Activated CD4-positive, alpha-beta T cell treated with anti-CD3 and anti-CD28 coated beads, Interleukin-2, amount 50 U/mL, for 1 hour (primary cell): Measurements from ENCODE around the gene RAB21.
"Not testable (repeated sequence)": the region's sequence is repeated elsewhere in the genome, so short reads cannot be mapped to it uniquely, and the experiment has no call there.

Experiments
- DNase-seq: peaks from one replicate; pipeline ENCODE4 v3.0.0-alpha.2; 2020

RAB21 gene

DNA sequence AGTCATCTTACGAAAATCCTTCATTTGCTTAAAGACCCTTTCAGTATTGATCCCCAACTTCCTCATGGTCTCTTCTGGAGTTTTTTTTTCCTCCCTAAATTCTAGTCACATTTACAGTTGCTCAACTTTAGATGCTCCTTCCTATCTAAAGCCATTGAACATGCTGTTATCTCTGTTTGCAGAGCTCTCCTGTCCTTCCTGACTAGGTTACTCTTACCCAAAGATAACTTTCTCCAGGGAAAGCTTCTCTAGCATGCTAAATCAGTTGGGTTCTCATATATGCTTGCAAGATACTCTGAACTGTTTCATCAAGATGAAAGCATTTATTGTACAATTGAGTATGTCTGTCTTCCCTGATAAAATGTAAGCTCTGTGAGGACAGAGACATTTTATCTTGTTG is 1.8 kb upstream of the RAB21 start:
- no peak for DNase-seq

DNA sequence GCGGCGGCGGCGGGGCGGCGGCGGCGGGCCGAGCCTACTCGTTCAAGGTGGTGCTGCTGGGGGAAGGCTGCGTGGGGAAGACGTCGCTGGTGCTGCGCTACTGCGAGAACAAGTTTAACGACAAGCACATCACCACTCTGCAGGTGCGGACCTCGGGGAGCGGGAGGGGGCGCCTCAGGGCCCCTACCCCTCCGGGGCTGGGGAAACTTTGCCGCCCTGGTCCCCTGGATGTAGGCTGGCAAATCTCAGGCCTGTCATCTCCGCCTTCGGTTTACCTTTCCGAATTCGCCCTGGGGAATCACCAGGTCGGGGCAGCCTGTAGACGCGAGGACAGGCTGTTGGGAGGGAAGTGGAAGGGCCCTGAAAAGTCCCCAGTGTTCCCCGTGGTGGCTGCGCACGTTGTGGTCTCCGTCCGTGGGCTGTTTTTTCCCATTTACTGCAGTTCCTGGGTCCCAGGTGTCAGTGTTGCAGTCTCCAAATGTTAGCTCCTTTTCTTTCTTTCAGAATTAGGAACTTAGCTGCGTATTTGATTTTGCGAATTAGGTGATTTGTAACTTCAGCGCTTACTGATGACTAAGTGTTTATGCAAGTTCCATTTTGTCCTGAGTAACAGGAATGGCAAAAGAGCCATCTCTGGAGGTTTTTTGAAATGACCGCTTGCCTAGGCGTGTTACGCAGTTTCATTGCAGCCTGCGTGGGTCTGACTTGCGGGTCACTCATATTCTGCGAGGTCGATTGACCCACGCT is 656 bp downstream of the RAB21 start:
- peak; percentile 52 for DNase-seq

DNA sequence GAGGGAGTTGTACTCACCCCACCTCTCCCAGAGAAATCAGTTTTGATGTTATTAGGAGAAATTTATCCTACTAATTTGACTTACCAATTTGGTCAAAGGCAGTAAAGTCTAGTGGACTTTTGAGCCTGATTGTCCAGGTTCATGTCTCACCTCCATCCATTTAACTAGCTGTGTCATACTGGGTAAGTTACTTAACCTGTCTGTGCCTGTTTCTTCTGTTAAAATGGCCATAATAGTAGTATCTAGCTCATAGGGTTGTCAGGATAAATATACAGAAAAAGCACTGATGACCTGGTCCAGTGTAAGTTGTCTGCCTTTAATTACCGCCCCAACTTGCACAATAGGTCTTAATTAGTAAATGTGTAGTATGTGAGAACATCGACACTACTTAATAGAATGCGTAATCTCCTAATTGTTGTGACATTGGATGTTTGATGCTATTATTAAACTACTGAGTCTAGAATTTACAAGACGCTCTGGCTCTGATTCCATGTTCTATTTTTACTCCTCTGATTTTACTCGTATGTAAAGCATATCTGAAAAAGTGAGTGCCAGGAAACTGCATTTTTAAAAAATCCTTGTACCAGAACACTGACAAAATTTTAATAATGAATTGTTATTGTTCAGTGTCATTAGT is 1.5 kb downstream of the RAB21 start:
- DNase-seq: no peak

- no peak for DNase-seq
These were observed 5.3 kb downstream of the RAB21 start for GRCh38 chr12:71759941-71760340.

DNA sequence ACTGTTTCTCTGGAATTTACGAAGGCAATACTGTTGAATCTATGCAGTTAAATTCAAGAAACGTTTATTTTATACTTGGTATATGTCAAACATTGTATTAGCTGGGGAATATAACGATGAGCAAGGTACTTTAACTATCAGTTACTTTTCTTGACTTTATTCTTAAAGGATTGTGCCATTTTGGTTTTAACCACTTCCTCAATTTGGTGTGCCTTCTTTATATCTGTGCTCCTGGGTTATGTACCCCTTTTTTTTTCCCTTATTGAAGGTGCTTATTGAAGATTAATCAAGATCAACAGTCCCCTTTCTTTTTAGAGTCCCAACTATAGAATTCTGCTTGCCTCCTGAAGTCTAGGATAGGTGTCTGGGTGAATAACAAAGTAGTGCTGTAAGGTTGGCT is 5.8 kb downstream of the RAB21 start:
- no peak for DNase-seq

- DNase-seq: not testable (repeated sequence)
These were observed 6.7 kb downstream of the RAB21 start for GRCh38 chr12:71761354-71761753.

DNA sequence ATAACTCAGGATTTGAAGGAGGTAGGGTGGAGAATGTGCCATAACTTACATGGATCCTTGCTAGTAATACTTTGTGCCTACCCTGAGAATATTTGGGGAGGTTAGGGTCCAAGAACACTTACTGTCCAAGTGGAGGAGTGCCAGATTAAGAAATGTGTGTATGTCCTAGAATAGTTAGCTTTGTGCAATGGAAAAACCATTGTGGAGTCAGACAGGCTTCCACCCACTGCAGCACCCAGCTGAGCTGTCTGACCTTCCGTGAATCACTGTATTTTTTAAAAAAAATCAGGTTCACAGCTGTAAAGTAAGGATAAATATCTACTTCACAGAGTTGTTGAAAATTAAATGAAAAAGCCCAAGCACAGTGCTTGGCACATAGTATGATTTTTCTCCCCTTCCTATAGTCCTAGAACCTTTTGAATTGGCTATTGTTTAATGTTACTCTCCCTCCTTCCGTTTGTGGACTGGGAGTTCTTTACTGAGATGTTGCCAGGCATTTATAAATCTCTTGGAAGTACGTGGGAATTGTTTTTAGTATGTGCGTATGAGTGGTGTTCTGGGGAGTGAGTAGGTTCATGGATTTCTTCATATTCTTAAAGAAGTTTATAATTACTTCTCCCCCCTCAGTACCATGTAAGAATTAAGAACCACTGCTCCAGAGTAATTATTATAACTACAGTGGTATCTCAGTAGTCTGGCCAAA is 9.2 kb downstream of the RAB21 start:
- no peak for DNase-seq

DNA sequence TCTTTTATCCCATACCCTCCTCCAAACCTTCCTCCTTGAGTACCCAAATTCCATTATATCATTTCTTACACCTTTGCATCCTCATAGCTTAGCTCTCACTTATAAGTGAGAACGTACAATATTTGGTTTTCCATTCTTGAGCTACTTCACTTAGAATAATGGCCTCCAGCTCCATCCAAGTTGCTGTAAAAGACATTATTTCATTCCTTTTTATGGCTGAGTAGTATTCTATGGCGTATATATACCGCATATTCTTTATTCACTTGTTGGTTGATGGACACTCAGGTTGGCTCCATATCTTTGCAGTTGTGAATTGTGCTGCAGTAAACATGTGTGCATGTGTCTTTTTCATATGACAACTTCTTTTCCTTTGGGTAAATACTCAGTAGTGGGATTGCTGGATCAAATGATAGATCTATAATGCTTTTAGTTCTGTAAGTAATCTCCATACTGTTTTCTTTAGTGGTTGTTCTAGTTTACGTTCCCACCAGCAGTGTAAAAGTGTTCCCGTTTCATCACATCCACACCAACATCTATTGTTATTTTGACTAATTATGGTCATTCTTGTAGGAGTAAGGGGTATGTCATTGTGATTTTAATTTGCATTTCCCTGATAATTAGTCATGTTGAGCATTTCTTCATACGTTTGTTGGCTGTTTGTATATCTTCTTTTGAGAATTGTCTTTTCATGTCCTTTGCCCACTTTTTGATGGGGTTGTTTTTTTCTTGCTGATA is 10.1 kb downstream of the RAB21 start:
- no peak for DNase-seq

DNA sequence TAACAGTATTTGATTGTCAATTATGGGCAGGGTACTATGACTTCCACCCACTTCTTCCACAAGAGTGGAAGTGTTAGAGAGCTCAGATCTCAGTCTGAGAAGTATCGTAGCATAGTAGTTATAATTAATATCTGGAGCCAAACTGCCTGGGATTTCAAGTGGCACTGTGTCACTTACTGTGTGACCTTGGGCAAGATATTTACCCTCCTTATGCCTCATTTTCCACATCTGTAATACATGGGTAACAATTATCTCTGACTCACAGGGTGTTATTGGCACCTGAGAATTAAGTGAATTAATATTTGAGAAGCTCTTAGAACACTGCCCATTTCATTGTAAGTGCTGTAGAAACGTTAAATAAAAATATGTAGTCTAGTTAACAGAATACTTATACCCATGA is 11.5 kb downstream of the RAB21 start:
- no peak for DNase-seq

DNA sequence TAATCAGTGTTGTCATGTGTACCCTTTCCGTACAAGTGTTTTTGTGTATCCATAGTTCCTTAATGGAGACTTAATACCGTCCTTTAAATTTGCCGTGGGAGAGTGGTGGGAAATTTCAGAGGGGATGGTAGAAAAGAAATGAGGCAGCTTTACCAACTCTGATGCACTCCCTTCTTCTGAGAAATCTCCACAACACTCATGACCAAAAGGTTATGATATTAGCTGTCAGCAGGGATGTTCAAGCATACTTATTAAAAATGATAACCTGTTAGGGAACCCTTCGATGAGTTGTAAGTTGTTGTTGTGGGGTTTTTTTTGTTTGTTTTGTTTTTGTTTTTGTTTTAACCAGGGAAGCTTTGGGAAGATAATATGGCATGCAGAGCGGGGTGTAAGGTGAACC is 12.5 kb downstream of the RAB21 start:
- DNase-seq: no peak

DNA sequence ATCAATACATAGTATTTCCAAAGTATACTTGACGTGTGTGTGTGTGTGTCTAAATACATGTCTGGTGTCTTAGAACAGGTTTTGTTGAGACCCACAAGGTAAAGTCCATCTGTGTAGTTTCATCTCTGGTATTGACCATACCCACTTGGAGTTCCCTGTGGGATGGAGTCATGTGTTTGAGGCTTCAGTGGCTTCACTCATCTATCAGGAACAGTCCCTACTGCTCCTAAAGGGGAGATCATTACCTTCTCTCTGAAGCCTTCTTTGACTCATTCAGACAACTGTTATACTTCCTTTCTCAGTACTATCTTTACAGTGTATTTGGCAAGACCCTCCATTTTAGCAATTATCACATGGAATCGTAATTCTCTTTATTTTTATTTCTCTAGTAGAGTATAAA is 14.2 kb downstream of the RAB21 start:
- DNase-seq: no peak

- no peak for DNase-seq
These were observed 16.4 kb downstream of the RAB21 start for GRCh38 chr12:71771069-71771468.

- DNase-seq: no peak
These were observed 18.1 kb downstream of the RAB21 start for GRCh38 chr12:71772735-71773134.

- DNase-seq: peak; percentile 41
These were observed 25.7 kb downstream of the RAB21 start for GRCh38 chr12:71780237-71780822.

DNA sequence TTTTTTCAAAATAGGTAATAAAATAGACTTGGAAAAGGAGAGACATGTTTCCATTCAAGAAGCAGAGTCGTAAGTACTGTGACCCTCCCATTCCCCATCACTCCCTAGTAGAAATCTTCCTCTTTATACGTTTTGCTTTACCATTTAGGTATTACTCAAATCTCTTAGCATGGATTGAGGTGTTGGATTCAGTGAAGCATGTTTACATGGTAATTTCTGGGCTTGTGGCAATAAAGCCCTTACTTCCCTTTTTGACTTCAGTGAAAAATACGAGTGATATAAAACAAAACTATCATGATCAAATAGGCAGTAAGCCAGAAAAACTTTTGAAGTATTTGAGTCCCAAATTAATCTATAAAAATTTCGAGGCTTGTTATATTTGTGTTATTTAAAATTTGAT is 27.4 kb downstream of the RAB21 start:
- DNase-seq: no peak

DNA sequence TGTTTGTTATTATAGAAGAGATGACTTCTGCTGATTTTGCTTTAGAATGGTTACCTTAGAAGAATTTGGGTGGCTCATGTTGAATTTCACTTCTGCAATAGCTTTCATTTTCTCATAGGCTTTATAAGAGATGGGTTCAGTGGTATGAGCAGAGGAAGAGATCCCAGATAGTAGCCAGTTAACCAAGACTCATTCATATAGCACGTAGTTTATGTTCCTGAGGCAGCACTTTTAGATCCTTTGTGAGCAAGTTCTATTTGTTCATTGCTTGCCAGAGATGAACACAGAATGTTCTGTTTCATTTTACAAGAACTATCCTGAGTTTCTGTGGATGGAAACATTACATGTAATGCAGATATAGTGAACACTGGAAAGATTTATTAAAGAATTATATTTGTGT is 32.2 kb downstream of the RAB21 start:
- DNase-seq: no peak

DNA sequence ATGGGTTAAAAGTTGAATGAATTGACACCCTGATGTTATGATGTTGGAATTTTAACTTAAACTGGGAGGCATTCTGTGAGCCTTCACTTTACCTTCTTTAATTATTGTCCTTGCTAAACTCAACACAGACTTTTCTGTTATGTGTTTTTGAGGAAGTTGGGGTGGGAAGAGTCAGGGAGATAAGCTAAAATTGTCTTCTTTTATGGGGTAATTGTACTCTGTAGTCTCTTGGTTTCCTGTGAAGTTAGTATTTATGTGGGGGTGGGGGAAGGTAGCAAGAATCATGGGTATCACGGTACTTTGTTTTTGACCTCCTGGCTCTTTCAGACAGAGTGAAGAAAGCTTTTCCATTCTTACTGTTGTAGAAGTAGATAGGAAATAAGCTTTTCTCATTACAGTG is 32.9 kb downstream of the RAB21 start:
- no peak for DNase-seq

GRCh38 chr12:71790331-71790730 is 35.7 kb downstream of the RAB21 start:
- DNase-seq: no peak

GRCh38 chr12:71791473-71792150 is 36.9 kb downstream of the RAB21 start:
- DNase-seq: no peak

DNA sequence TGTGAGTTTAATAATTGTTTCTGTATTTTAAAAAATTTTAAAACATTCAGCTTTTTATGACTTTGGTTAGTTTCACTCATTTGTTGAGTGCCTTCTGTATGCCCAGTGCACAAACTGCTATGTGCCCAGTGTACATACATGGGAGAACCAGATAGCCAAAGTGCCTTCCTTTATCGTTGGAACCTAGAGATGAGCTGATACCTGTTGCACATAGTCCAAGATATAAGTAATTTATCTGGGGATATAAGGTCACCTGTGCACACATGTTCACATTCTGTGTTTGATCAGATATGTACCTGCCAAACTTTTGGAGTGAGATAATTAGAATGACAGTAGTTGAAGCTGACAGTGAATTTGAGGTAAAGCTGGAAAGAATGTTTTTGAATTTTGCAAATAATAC is 37.9 kb downstream of the RAB21 start:
- DNase-seq: no peak

- DNase-seq: no peak
These were observed 41.2 kb downstream of the RAB21 start for GRCh38 chr12:71795901-71796300.

DNA sequence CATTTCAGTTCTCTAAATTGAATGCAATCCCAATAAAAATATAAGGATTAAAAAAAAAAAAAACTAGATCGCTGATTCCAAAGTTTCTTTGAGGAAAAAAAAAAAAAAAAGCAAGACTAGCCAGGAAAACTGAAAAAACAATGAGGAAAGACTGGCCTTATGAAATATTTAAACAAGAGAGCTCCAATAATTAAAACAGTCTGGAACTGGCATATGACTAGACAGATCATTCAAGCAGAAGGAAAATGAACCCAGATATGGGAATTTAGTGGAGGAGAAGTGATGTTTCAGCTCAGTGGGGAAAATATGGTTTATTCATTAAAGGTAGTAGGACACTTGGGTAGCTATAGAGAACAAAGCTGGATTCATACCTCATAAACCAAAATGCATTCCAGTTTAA is 42.9 kb downstream of the RAB21 start:
- DNase-seq: no peak

DNA sequence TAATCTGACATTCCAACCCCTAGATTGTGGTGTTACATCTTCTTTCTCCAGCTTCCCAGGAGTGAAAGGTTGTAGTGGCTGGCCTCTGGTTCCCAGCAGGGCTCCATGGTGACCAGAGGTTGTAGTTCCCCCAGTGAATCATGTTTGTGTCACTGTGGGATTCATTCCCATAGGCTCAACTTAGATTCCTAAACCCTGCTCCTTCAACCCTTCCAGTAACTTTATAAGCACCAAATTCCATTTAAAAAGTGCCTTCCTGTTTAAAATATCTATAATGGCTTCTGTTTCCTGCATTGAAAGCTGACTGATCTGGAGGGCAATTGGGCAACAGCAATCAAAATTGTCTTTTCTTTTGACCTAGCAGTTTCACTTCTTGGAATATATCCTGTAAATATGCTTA is 44.4 kb downstream of the RAB21 start:
- no peak for DNase-seq
